Activated naive CD8-positive, alpha-beta T cell (primary cell): ENCODE measurements around the gene FMN2.

Source experiments
- H3K27ac Mint-ChIP-seq: one replicate; pipeline ENCODE4 v1.8.0; 2021; ENCODE audit warnings: mixed read lengths
- H3K27me3 Mint-ChIP-seq: one replicate; pipeline ENCODE4 v1.8.0; 2021; ENCODE audit warnings: mixed read lengths
- H3K36me3 Mint-ChIP-seq: one replicate; pipeline ENCODE4 v1.8.0; 2021; ENCODE audit warnings: mixed read lengths
- H3K4me1 Mint-ChIP-seq: one replicate; pipeline ENCODE4 v1.8.0; 2021; ENCODE audit warnings: low read depth, mixed read lengths
- H3K4me3 Mint-ChIP-seq: one replicate; pipeline ENCODE4 v1.8.0; 2021; ENCODE audit warnings: mild to moderate bottlenecking, mixed read lengths
- H3K9me3 Mint-ChIP-seq: one replicate; pipeline ENCODE4 v1.8.0; 2021; ENCODE audit warnings: low read depth, mixed read lengths

FMN2 gene

GRCh38 chr1:240415532-240415931 lies 323.8 kb downstream of the FMN2 start:
- H3K9me3 Mint-ChIP-seq, result no peaks in the 10 kb centered on the region

GRCh38 chr1:240417317-240417716 lies 325.6 kb downstream of the FMN2 start:
- Mint-ChIP-seq H3K36me3 (no peaks in the 10 kb centered on the region), H3K9me3 (no peaks in the 10 kb centered on the region), H3K4me1 (no peaks in the 10 kb centered on the region), H3K4me3 (no peak overlapping the region), H3K27ac (no peak overlapping the region), H3K27me3 (no peaks in the 10 kb centered on the region)

More at GRCh38 chr1:240415532-240415931, 323.8 kb downstream of the FMN2 start:
- H3K36me3 Mint-ChIP-seq, result no peaks in the 10 kb centered on the region
- H3K4me1 Mint-ChIP-seq, result no peaks in the 10 kb centered on the region
- no peaks in the 10 kb centered on the region for H3K27me3 Mint-ChIP-seq
- H3K4me3 Mint-ChIP-seq, result no peak overlapping the region
- H3K27ac Mint-ChIP-seq, result no peak overlapping the region

- Mint-ChIP-seq H3K4me1 (no peaks in the 10 kb centered on the region), H3K9me3 (no peaks in the 10 kb centered on the region), H3K27me3 (no peaks in the 10 kb centered on the region), H3K36me3 (no peaks in the 10 kb centered on the region), H3K4me3 (no peak overlapping the region), H3K27ac (no peak overlapping the region)
Observed at GRCh38 chr1:240420766-240421165, 329.1 kb downstream of the FMN2 start.

GRCh38 chr1:240423246-240423924 lies 331.7 kb downstream of the FMN2 start:
- Mint-ChIP-seq H3K4me1 (no peaks in the 10 kb centered on the region), H3K4me3 (no peak overlapping the region), H3K27me3 (no peaks in the 10 kb centered on the region), H3K9me3 (no peaks in the 10 kb centered on the region), H3K27ac (no peak overlapping the region), H3K36me3 (no peaks in the 10 kb centered on the region)

- no peaks in the 10 kb centered on the region for H3K27me3 Mint-ChIP-seq
- no peaks in the 10 kb centered on the region for H3K9me3 Mint-ChIP-seq
- H3K27ac Mint-ChIP-seq, result no peak overlapping the region
- H3K36me3 Mint-ChIP-seq, result no peaks in the 10 kb centered on the region
- no peak overlapping the region for H3K4me3 Mint-ChIP-seq
- H3K4me1 Mint-ChIP-seq, result no peaks in the 10 kb centered on the region
Observed at GRCh38 chr1:240424740-240425464, 333.2 kb downstream of the FMN2 start.

- no peaks in the 10 kb centered on the region for H3K4me1 Mint-ChIP-seq
- H3K36me3 Mint-ChIP-seq, result no peaks in the 10 kb centered on the region
- H3K27ac Mint-ChIP-seq, result no peak overlapping the region
- no peak overlapping the region for H3K4me3 Mint-ChIP-seq
- no peaks in the 10 kb centered on the region for H3K9me3 Mint-ChIP-seq
- no peaks in the 10 kb centered on the region for H3K27me3 Mint-ChIP-seq
Observed at GRCh38 chr1:240426051-240426450, 334.4 kb downstream of the FMN2 start.

GRCh38 chr1:240435996-240436566 lies 344.4 kb downstream of the FMN2 start:
- Mint-ChIP-seq H3K4me3 (no peak overlapping the region), H3K27ac (no peak overlapping the region), H3K4me1 (no peaks in the 10 kb centered on the region), H3K27me3 (peaks cover 1% of the 10 kb centered on the region), H3K36me3 (no peaks in the 10 kb centered on the region), H3K9me3 (no peaks in the 10 kb centered on the region)

- Mint-ChIP-seq H3K4me3 (no peak overlapping the region), H3K36me3 (no peaks in the 10 kb centered on the region), H3K4me1 (no peaks in the 10 kb centered on the region), H3K9me3 (no peaks in the 10 kb centered on the region), H3K27me3 (peaks cover 6% of the 10 kb centered on the region), H3K27ac (no peak overlapping the region)
Observed at GRCh38 chr1:240441669-240442068, 350.0 kb downstream of the FMN2 start.

- Mint-ChIP-seq H3K27ac (no peak overlapping the region), H3K4me1 (no peaks in the 10 kb centered on the region), H3K9me3 (no peaks in the 10 kb centered on the region), H3K36me3 (no peaks in the 10 kb centered on the region), H3K4me3 (no peak overlapping the region), H3K27me3 (peaks cover 8% of the 10 kb centered on the region)
Observed at GRCh38 chr1:240445369-240445768, 353.7 kb downstream of the FMN2 start.

GRCh38 chr1:240455228-240455821 lies 363.6 kb downstream of the FMN2 start:
- H3K9me3 Mint-ChIP-seq, result no peaks in the 10 kb centered on the region
- H3K4me1 Mint-ChIP-seq, result no peaks in the 10 kb centered on the region
- H3K4me3 Mint-ChIP-seq, result no peak overlapping the region
- H3K27me3 Mint-ChIP-seq, result no peaks in the 10 kb centered on the region
- no peaks in the 10 kb centered on the region for H3K36me3 Mint-ChIP-seq
- H3K27ac Mint-ChIP-seq, result no peak overlapping the region

GRCh38 chr1:240457203-240457602 lies 365.5 kb downstream of the FMN2 start:
- no peaks in the 10 kb centered on the region for H3K27me3 Mint-ChIP-seq
- no peak overlapping the region for H3K27ac Mint-ChIP-seq
- no peaks in the 10 kb centered on the region for H3K4me1 Mint-ChIP-seq
- no peaks in the 10 kb centered on the region for H3K36me3 Mint-ChIP-seq
- no peak overlapping the region for H3K4me3 Mint-ChIP-seq
- H3K9me3 Mint-ChIP-seq, result no peaks in the 10 kb centered on the region

- no peak overlapping the region for H3K4me3 Mint-ChIP-seq
- no peaks in the 10 kb centered on the region for H3K9me3 Mint-ChIP-seq
- H3K4me1 Mint-ChIP-seq, result peaks cover 5% of the 10 kb centered on the region
- H3K27me3 Mint-ChIP-seq, result no peaks in the 10 kb centered on the region
- H3K27ac Mint-ChIP-seq, result no peak overlapping the region
- H3K36me3 Mint-ChIP-seq, result no peaks in the 10 kb centered on the region
Observed at GRCh38 chr1:240462277-240462676, 370.6 kb downstream of the FMN2 start.

- Mint-ChIP-seq H3K27me3 (no peaks in the 10 kb centered on the region), H3K36me3 (no peaks in the 10 kb centered on the region), H3K9me3 (no peaks in the 10 kb centered on the region), H3K27ac (no peak overlapping the region), H3K4me1 (peaks cover 5% of the 10 kb centered on the region), H3K4me3 (no peak overlapping the region)
Observed at GRCh38 chr1:240462766-240463395, 371.2 kb downstream of the FMN2 start.

GRCh38 chr1:240464099-240464498 lies 372.4 kb downstream of the FMN2 start:
- Mint-ChIP-seq H3K36me3 (no peaks in the 10 kb centered on the region), H3K4me3 (no peak overlapping the region), H3K27me3 (no peaks in the 10 kb centered on the region), H3K9me3 (no peaks in the 10 kb centered on the region), H3K4me1 (peaks cover 5% of the 10 kb centered on the region), H3K27ac (no peak overlapping the region)

GRCh38 chr1:240465531-240465940 lies 373.9 kb downstream of the FMN2 start:
- Mint-ChIP-seq H3K27me3 (no peaks in the 10 kb centered on the region), H3K36me3 (no peaks in the 10 kb centered on the region), H3K4me3 (no peak overlapping the region), H3K4me1 (peaks cover 5% of the 10 kb centered on the region), H3K9me3 (no peaks in the 10 kb centered on the region), H3K27ac (no peak overlapping the region)
